Measurements from ENCODE around the gene PHC2. TPM values are rescaled to one million over a fixed set of nuclear protein-coding genes. Genes with fewer than 3 reads are reported as not detected.
A peak's percentile ranks its signal among the peaks of the same experiment; 100 is the strongest.

The PHC2 gene
- total RNA-seq, 1 donor from 2014 or later: 140 TPM

- DNase-seq (ENCODE audit: low read depth): no peak
- peak overlapping the region; percentile 75 for H3K4me3 ChIP-seq (ENCODE audit: low read depth, low read length)
- no peak for TF ChIP-seq CTCF (conservative IDR thresholded peaks at IDR 0.05; ENCODE audit: low read depth, low read length)
These were observed 85.9 kb downstream of the PHC2 start for GRCh38 chr1:33344896-33345560.

- DNase-seq (ENCODE audit: low read depth): no peak
- H3K4me3 ChIP-seq (ENCODE audit: low read depth, low read length): no peak overlapping the region
- TF ChIP-seq CTCF (conservative IDR thresholded peaks at IDR 0.05; ENCODE audit: low read depth, low read length): no peak
These were observed 87.4 kb downstream of the PHC2 start for GRCh38 chr1:33343539-33343938.

- peak; percentile 33 for TF ChIP-seq CTCF (conservative IDR thresholded peaks at IDR 0.05; ENCODE audit: low read depth, low read length)
- peak overlapping the region; percentile 38 for H3K4me3 ChIP-seq (ENCODE audit: low read depth, low read length)
- peak; percentile 93 for DNase-seq (ENCODE audit: low read depth)
These were observed 88.7 kb downstream of the PHC2 start for GRCh38 chr1:33342041-33342723.

GRCh38 chr1:33341190-33341589, 89.7 kb downstream of the PHC2 start:
- DNase-seq (ENCODE audit: low read depth): no peak
- TF ChIP-seq CTCF (conservative IDR thresholded peaks at IDR 0.05; ENCODE audit: low read depth, low read length): no peak
- H3K4me3 ChIP-seq (ENCODE audit: low read depth, low read length): no peak overlapping the region

GRCh38 chr1:33339413-33339812, 91.5 kb downstream of the PHC2 start:
- no peak for DNase-seq (ENCODE audit: low read depth)
- peak overlapping the region; percentile 10 for H3K4me3 ChIP-seq (ENCODE audit: low read depth, low read length)
- TF ChIP-seq CTCF (conservative IDR thresholded peaks at IDR 0.05; ENCODE audit: low read depth, low read length): peak; percentile 35

- peak overlapping the region; percentile 10 for H3K4me3 ChIP-seq (ENCODE audit: low read depth, low read length)
- TF ChIP-seq CTCF (conservative IDR thresholded peaks at IDR 0.05; ENCODE audit: low read depth, low read length): no peak
- peak; percentile 73 for DNase-seq (ENCODE audit: low read depth)
These were observed 92.3 kb downstream of the PHC2 start for GRCh38 chr1:33338440-33339211.

Data from epithelial cell of proximal tubule (primary cell).